Fibroblast of pulmonary artery (primary cell): ENCODE results near the gene CDK19.

ENCODE experiments used
- DNase-seq: peaks from one replicate; pipeline ENCODE4 v3.0.0-alpha.2; 2010; ENCODE audit warnings: low read depth
- H3K4me3 ChIP-seq: replicated peaks from 2 replicates; pipeline ENCODE4 v1.5.1; 2011; ENCODE audit warnings: low read depth, mild to moderate bottlenecking, control low read depth, low read length, moderate library complexity
- CTCF ChIP-seq: IDR thresholded peaks from 2 replicates; pipeline ENCODE4 v1.5.1; 2011; ENCODE audit warnings: mild to moderate bottlenecking, control low read depth, low read length, inconsistent platforms; ENCODE audit errors: missing control alignments

CDK19 gene

GRCh38 chr6:110826236-110827129 is 11.2 kb upstream of the CDK19 start:
- no peak for TF ChIP-seq CTCF
- DNase-seq: no peak
- no peak overlapping the region for H3K4me3 ChIP-seq

DNA sequence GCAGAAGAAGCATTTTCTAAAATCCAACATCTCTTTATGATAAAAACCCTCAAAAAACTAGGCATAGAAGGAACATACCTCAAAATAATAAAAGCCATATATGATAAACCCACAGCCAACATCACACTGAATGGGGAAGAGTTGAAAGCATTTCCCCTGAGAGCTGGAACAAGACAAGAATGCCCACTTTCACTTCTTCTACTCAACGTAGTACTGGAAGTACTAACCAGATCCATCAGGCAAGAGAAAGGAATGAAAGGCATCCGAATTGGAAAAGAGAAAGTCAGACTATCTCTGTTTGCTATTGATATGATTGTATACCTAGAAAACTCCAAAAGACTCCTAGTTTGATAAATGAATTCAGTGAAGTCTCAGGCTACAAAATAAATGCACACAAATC is 7.9 kb upstream of the CDK19 start:
- peak; percentile 15 for DNase-seq
- no peak overlapping the region for H3K4me3 ChIP-seq
- no peak for TF ChIP-seq CTCF

DNA sequence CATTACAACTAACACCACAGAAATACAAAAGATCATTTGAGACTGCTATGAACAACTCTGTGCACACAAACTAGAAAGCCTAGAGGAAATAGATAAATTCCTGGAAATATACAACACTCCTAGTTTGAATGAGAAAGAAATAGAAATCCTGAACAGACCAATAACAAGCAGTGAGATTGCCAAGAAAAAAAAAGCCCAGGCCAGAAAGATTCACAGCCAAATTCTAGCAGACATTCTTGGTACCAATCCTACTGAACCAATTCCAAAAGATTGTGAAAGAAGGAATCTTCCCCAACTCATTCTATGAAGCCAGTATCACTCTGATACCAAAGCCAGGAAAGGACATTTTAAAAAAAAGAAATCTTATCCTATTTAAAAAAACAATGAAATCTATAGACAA is 7.0 kb upstream of the CDK19 start:
- DNase-seq: peak; percentile 56
- no peak overlapping the region for H3K4me3 ChIP-seq
- TF ChIP-seq CTCF: no peak

GRCh38 chr6:110816677-110817076 is 1.4 kb upstream of the CDK19 start:
- DNase-seq: no peak
- TF ChIP-seq CTCF: no peak
- H3K4me3 ChIP-seq: no peak overlapping the region

GRCh38 chr6:110815015-110815410 is 256 bp downstream of the CDK19 start:
- no peak for DNase-seq
- peak overlapping the region; percentile 89 for H3K4me3 ChIP-seq
- no peak for TF ChIP-seq CTCF

GRCh38 chr6:110814102-110815014 is 911 bp downstream of the CDK19 start:
- peak; percentile 44 for DNase-seq
- no peak for TF ChIP-seq CTCF
- peak overlapping the region; percentile 89 for H3K4me3 ChIP-seq
